Subcutaneous adipose tissue (tissue), 4 donors: Measurements from ENCODE around the gene RAB6B. TPM values are rescaled to one million over a fixed set of nuclear protein-coding genes. Genes with fewer than 3 reads are reported as not detected.

ENCODE experiments used
- CTCF ChIP-seq: fragments of 450-650 bp; IDR thresholded peaks from one replicate; pipeline ENCODE4 v1.5.1; 2016; ENCODE audit warnings: low read depth, mild to moderate bottlenecking, control low read depth, antibody characterized with exemption, moderate library complexity
- total RNA-seq, 4 donors: library from RNA; depleted of rRNA; stranded (reverse); fragments of >200 nt; gene quantifications; one replicate each; pipeline ENCODE4 v1.1.0, GENCODE V29; 2016

RAB6B gene
- total RNA-seq, 4 donors from 2014 or later = 5.5 to 14.2 (median 6.1) TPM

- no peak for TF ChIP-seq CTCF
These were observed 70.7 kb downstream of the RAB6B start for GRCh38 chr3:133824961-133825485.

- TF ChIP-seq CTCF = no peak
These were observed 73.7 kb downstream of the RAB6B start for GRCh38 chr3:133821767-133822638.

- no peak for TF ChIP-seq CTCF
These were observed 74.6 kb downstream of the RAB6B start for GRCh38 chr3:133820889-133821675.

GRCh38 chr3:133820129-133820528 is 75.6 kb downstream of the RAB6B start:
- TF ChIP-seq CTCF = no peak

GRCh38 chr3:133815386-133815785 is 80.3 kb downstream of the RAB6B start:
- no peak for TF ChIP-seq CTCF

GRCh38 chr3:133812872-133813271 is 82.8 kb downstream of the RAB6B start:
- no peak for TF ChIP-seq CTCF
